ENCODE results near the gene ARHGAP21.
A peak's percentile ranks its signal among the peaks of the same experiment; 100 is the strongest.

ARHGAP21 gene

GRCh38 chr10:24715246-24715769 is 8.4 kb downstream of the ARHGAP21 start:
- no peak overlapping the region for H3K4me3 ChIP-seq (ENCODE audit: low read depth, low read length)
- in situ Hi-C loops (cut with HindIII; ENCODE audit: low sequenced_read_pairs): no loop called here
- TF ChIP-seq CTCF (IDR thresholded peaks at IDR 0.05; ENCODE audit: low read depth, low read length): no peak
- no peak for DNase-seq (ENCODE audit: low read depth, low spot score)

- no peak for TF ChIP-seq CTCF (IDR thresholded peaks at IDR 0.05; ENCODE audit: low read depth, low read length)
- H3K4me3 ChIP-seq (ENCODE audit: low read depth, low read length): no peak overlapping the region
- in situ Hi-C loops (cut with HindIII; ENCODE audit: low sequenced_read_pairs): no loop called here
- no peak for DNase-seq (ENCODE audit: low read depth, low spot score)
Measured at GRCh38 chr10:24713086-24713485, 10.6 kb downstream of the ARHGAP21 start.

GRCh38 chr10:24711465-24711864 is 12.2 kb downstream of the ARHGAP21 start:
- H3K4me3 ChIP-seq (ENCODE audit: low read depth, low read length): no peak overlapping the region
- no peak for TF ChIP-seq CTCF (IDR thresholded peaks at IDR 0.05; ENCODE audit: low read depth, low read length)
- DNase-seq (ENCODE audit: low read depth, low spot score): no peak
- in situ Hi-C loops (cut with HindIII; ENCODE audit: low sequenced_read_pairs): no loop called here

GRCh38 chr10:24708081-24708480 is 15.6 kb downstream of the ARHGAP21 start:
- in situ Hi-C loops (cut with HindIII; ENCODE audit: low sequenced_read_pairs): no loop called here
- no peak overlapping the region for H3K4me3 ChIP-seq (ENCODE audit: low read depth, low read length)
- no peak for TF ChIP-seq CTCF (IDR thresholded peaks at IDR 0.05; ENCODE audit: low read depth, low read length)
- DNase-seq (ENCODE audit: low read depth, low spot score): no peak

GRCh38 chr10:24707445-24707844 is 16.2 kb downstream of the ARHGAP21 start:
- no peak for TF ChIP-seq CTCF (IDR thresholded peaks at IDR 0.05; ENCODE audit: low read depth, low read length)
- H3K4me3 ChIP-seq (ENCODE audit: low read depth, low read length): no peak overlapping the region
- in situ Hi-C loops (cut with HindIII; ENCODE audit: low sequenced_read_pairs): no loop called here
- no peak for DNase-seq (ENCODE audit: low read depth, low spot score)

- in situ Hi-C loops (cut with HindIII; ENCODE audit: low sequenced_read_pairs): no loop called here
- DNase-seq (ENCODE audit: low read depth, low spot score): peak; percentile 94
- no peak overlapping the region for H3K4me3 ChIP-seq (ENCODE audit: low read depth, low read length)
- no peak for TF ChIP-seq CTCF (IDR thresholded peaks at IDR 0.05; ENCODE audit: low read depth, low read length)
Measured at GRCh38 chr10:24706479-24707118, 17.1 kb downstream of the ARHGAP21 start.

All from astrocyte of the spinal cord (primary cell).